Endodermal cell (in vitro differentiated cells): ENCODE results near the gene SYNDIG1L. TPM values are rescaled to one million over a fixed set of nuclear protein-coding genes. Genes with fewer than 3 reads are reported as not detected.

Source experiments
- DNase-seq: peaks from one replicate; pipeline ENCODE4 v3.0.0-alpha.2; 2017
- H3K27ac ChIP-seq: 2 replicates; pipeline ENCODE4 v1.5.1; 2013; ENCODE audit warnings: mild to moderate bottlenecking, low read depth, low read length, moderate library complexity
- H3K27me3 ChIP-seq: 2 replicates; pipeline ENCODE4 v1.6.1; 2013; ENCODE audit warnings: mild to moderate bottlenecking, low read length, moderate library complexity; ENCODE audit not compliant: insufficient read depth, control insufficient read depth, poor library complexity, severe bottlenecking
- H3K36me3 ChIP-seq: 2 replicates; pipeline ENCODE4 v1.7.0; 2013; ENCODE audit warnings: mild to moderate bottlenecking, low read length, moderate library complexity; ENCODE audit not compliant: control insufficient read depth, insufficient read depth
- H3K4me1 ChIP-seq: one replicate; pipeline ENCODE4 v1.7.0; 2013; ENCODE audit warnings: low read length; ENCODE audit not compliant: control insufficient read depth, insufficient read depth
- H3K4me3 ChIP-seq: 2 replicates; pipeline ENCODE4 v1.5.1; 2013; ENCODE audit warnings: mild to moderate bottlenecking, low read length, moderate library complexity
- H3K9ac ChIP-seq: 2 replicates; pipeline ENCODE4 v1.6.1; 2013; ENCODE audit warnings: mild to moderate bottlenecking, low read length, moderate library complexity; ENCODE audit not compliant: poor library complexity, severe bottlenecking; ENCODE audit errors: extremely low read depth
- H3K9me3 ChIP-seq: 2 replicates; pipeline ENCODE4 v1.6.1; 2013; ENCODE audit warnings: mild to moderate bottlenecking, low read length, moderate library complexity; ENCODE audit not compliant: control insufficient read depth
- H3K27ac Mint-ChIP-seq: 2 replicates; pipeline ENCODE4 v1.8.0; 2020; ENCODE audit warnings: mixed read lengths
- H3K27me3 Mint-ChIP-seq: 2 replicates; pipeline ENCODE4 v1.8.0; 2021; ENCODE audit warnings: mild to moderate bottlenecking, mixed read lengths; ENCODE audit not compliant: insufficient read depth
- H3K36me3 Mint-ChIP-seq: 2 replicates; pipeline ENCODE4 v1.8.0; 2020; ENCODE audit warnings: low read depth, mixed read lengths
- H3K4me1 Mint-ChIP-seq: 2 replicates; pipeline ENCODE4 v1.8.0; 2020; ENCODE audit warnings: mixed read lengths
- H3K4me3 Mint-ChIP-seq: 2 replicates; pipeline ENCODE4 v1.8.0; 2020; ENCODE audit warnings: mild to moderate bottlenecking, moderate library complexity, mixed read lengths
- H3K9me3 Mint-ChIP-seq: 2 replicates; pipeline ENCODE4 v1.8.0; 2020; ENCODE audit warnings: mild to moderate bottlenecking, mixed read lengths
- WGBS, 2 experiments: methylation state at CpG; one replicate each; pipeline versions ENCODE4 v1.1.5 to v1.1.7; 2013; ENCODE audit warnings: missing lambda C conversion rate in 2 of 2, mixed read lengths in 1 of 2; ENCODE audit not compliant: insufficient coverage in 1 of 2, insufficient read length in 1 of 2; 5-methylcytosine and 5-hydroxymethylcytosine counted together
- total RNA-seq, 2 donors: library from RNA; stranded (reverse); fragmentation: NEBNext Ultra II Directional in 1 of 2; extraction: Animal tissue kit (Norgen Biotek cat#: 25700) in 1 of 2; gene quantifications; 2 replicates in 1 of 2; 3 replicates in 1 of 2; pipeline ENCODE4 v1.2.1, GENCODE V29; 2021
- TF ChIP-seq, protein P1 (sequence below): fragments of 200-600 bp; sonication (generic); conservative IDR thresholded peaks from 2 replicates; pipeline ENCODE4 v1.5.0; 2021; ENCODE audit warnings: antibody characterized with exemption, mild to moderate bottlenecking

Gene SYNDIG1L
- total RNA-seq, 2 donors from 2014 or later, result 2.0 to 4.1 TPM

DNA sequence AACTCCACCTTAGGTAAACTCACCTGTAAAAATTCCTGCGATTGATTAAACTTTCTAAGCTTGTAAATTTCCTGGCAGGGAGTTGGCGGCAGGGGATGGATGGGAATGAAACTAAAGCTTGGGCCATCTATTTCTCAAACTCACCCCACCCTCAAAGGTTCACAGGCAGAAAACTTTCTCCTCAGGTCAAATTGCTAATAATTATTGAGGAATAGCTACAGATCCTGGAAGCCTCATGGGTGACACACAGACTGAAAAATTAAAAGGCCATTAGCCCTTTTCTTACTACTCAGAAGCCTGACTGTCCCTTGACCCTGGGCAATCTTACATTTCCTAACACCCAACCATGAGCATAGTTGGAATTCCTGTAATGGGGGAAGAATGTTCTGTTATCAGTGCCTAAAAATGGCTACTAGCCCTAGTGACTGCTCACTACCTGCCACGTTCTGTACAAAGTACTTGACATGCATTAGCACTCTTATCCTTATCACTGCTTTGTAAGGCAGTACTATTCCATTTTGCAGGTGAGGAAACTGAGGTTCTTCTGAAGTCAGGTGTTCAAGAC is 12.4 kb upstream of the SYNDIG1L start:
- WGBS, 2 experiments, result 86% methylated on average over 3 of the region's 3 CpGs; no CpG with 5 or more reads in 1 of the 2 experiments
- Mint-ChIP-seq H3K4me1 (peaks cover 55% of the 10 kb centered on the region), H3K9me3 (no peaks in the 10 kb centered on the region), H3K4me3 (no peak overlapping the region), H3K27me3 (peaks cover 1% of the 10 kb centered on the region), H3K27ac (no peak overlapping the region), H3K36me3 (no peaks in the 10 kb centered on the region)
- peak; percentile 44 for DNase-seq
- Histone ChIP-seq H3K4me3 (no peak overlapping the region), H3K4me1 (peaks cover 8% of the 10 kb centered on the region), H3K27me3 (no peaks in the 10 kb centered on the region), H3K9me3 (no peaks in the 10 kb centered on the region), H3K36me3 (no peaks in the 10 kb centered on the region), H3K9ac (no peak overlapping the region), H3K27ac (no peak overlapping the region)
- TF ChIP-seq, protein P1, sequence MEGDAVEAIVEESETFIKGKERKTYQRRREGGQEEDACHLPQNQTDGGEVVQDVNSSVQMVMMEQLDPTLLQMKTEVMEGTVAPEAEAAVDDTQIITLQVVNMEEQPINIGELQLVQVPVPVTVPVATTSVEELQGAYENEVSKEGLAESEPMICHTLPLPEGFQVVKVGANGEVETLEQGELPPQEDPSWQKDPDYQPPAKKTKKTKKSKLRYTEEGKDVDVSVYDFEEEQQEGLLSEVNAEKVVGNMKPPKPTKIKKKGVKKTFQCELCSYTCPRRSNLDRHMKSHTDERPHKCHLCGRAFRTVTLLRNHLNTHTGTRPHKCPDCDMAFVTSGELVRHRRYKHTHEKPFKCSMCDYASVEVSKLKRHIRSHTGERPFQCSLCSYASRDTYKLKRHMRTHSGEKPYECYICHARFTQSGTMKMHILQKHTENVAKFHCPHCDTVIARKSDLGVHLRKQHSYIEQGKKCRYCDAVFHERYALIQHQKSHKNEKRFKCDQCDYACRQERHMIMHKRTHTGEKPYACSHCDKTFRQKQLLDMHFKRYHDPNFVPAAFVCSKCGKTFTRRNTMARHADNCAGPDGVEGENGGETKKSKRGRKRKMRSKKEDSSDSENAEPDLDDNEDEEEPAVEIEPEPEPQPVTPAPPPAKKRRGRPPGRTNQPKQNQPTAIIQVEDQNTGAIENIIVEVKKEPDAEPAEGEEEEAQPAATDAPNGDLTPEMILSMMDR, result no peak

DNA sequence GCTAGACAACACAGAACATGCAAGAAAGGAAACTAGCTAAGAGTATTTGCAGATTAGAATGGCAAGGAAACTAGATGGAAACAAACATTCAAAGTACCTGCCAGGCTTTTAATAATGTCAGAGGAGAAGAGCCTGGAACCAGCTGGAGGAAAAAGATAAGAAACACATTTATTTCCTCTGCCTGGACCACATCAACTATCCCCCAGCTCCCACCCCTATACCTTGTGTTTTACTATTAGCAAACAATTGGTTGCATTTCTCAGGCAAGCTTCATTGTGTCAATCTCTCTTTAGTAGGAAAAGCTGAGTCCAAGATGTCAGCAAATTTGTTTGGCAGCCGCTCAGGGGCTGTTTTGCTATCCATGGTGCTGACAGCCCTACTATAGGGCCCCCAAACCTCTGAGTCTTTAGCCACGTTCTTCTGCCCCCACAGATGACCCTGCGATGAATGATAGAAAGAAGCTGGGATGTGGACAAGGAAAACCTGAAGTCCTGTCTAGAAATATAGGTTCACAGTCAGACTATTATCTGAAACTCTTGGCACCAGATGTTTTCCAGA is 11.6 kb upstream of the SYNDIG1L start:
- Mint-ChIP-seq H3K27ac (no peak overlapping the region), H3K4me3 (no peak overlapping the region), H3K4me1 (peaks cover 47% of the 10 kb centered on the region), H3K36me3 (no peaks in the 10 kb centered on the region), H3K9me3 (no peaks in the 10 kb centered on the region), H3K27me3 (peaks cover 1% of the 10 kb centered on the region)
- Histone ChIP-seq H3K4me1 (peaks cover 8% of the 10 kb centered on the region), H3K27me3 (no peaks in the 10 kb centered on the region), H3K9ac (no peak overlapping the region), H3K36me3 (no peaks in the 10 kb centered on the region), H3K27ac (no peak overlapping the region), H3K4me3 (no peak overlapping the region), H3K9me3 (no peaks in the 10 kb centered on the region)
- 42% methylated on average over 2 to 3 of the region's 3 CpGs for WGBS, 2 experiments
- DNase-seq, result peak; percentile 74
- TF ChIP-seq, protein P1, result no peak

DNA sequence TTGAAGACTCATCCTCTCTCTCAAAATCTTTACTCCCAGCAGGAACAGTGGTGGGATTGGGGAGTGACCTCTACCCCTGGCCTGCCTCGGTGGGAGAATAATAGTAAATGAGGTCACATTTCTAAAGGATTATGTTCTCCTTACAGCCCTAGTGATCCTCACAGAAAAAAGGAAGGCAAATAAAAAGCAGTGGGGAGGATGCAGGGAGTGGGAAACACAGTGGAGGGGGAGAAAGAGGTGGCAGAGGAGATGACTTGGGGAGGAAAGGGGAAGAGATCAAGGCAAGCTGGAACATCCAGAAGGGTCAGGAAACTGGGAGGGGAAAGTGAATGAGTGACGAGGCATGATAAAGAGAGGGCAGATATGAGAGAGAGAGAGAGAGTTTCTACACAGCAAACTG is 8.3 kb upstream of the SYNDIG1L start:
- H3K4me1 Mint-ChIP-seq, result peaks cover 47% of the 10 kb centered on the region
- TF ChIP-seq, protein P1, result no peak
- H3K27ac Mint-ChIP-seq, result no peak overlapping the region
- H3K4me3 Mint-ChIP-seq, result no peak overlapping the region
- Histone ChIP-seq H3K9ac (no peak overlapping the region), H3K36me3 (no peaks in the 10 kb centered on the region), H3K27me3 (no peaks in the 10 kb centered on the region), H3K4me3 (no peak overlapping the region), H3K27ac (no peak overlapping the region), H3K9me3 (no peaks in the 10 kb centered on the region), H3K4me1 (peaks cover 11% of the 10 kb centered on the region)
- H3K9me3 Mint-ChIP-seq, result no peaks in the 10 kb centered on the region
- H3K36me3 Mint-ChIP-seq, result no peaks in the 10 kb centered on the region
- WGBS, 2 experiments, result 31 to 47% methylated on average over 2 of the region's 2 CpGs
- peaks cover 6% of the 10 kb centered on the region for H3K27me3 Mint-ChIP-seq
- DNase-seq, result peak; percentile 33
